IMR-90 (cell line): ENCODE measurements around the gene RFX4. TPM values are rescaled to one million over a fixed set of nuclear protein-coding genes. Genes with fewer than 3 reads are reported as not detected.

Experiments
- ATAC-seq: fragments of 200-7000 bp; cut with Tn5 transposase; 2 replicates; pipeline ENCODE4 v1.9.1; 2020; ENCODE audit warnings: low read depth, mild to moderate bottlenecking, moderate library complexity
- BruUV-seq: library from RNA; stranded (reverse); fragments of 400-500 nt; replicated peaks from 2 replicates; lab custom pipeline; 2021; lab: Mats Ljungman, UMichigan
- CTCF ChIA-PET: fragments of 300-600 bp; formaldehyde crosslinking; extraction: SDS; loops from one replicate; lab custom pipeline; 2021; ENCODE audit warnings: antibody characterized with exemption; lab: Yijun Ruan, JAX
- POLR2A ChIA-PET: fragments of 300-600 bp; sonication (Branson Sonifier 250); formaldehyde crosslinking; loops from one replicate; lab custom pipeline; 2022; ENCODE audit warnings: antibody characterized with exemption; ENCODE audit not compliant: unreplicated experiment; lab: Charles Lee
- DNase-seq: peaks from one replicate; pipeline ENCODE4 v3.0.0; 2013
- H2AFZ ChIP-seq: replicated peaks from 2 replicates; pipeline ENCODE3; 2013; ENCODE audit warnings: low read length, mild to moderate bottlenecking; ENCODE audit not compliant: poor library complexity
- H2AK5ac ChIP-seq: 2 replicates; pipeline ENCODE4 v1.6.1; 2013; ENCODE audit warnings: low read depth, low read length, inconsistent platforms
- H2AK9ac ChIP-seq: replicated peaks from 2 replicates; pipeline ENCODE3; 2013; ENCODE audit warnings: mild to moderate bottlenecking, low read depth, low read length, moderate library complexity; ENCODE audit not compliant: poor library complexity
- H2BK120ac ChIP-seq: 2 replicates; pipeline ENCODE4 v1.6.1; 2013; ENCODE audit warnings: low read depth, low read length, inconsistent platforms
- H2BK15ac ChIP-seq: 3 replicates; pipeline ENCODE4 v1.6.1; 2013; ENCODE audit warnings: low read depth, low read length, inconsistent platforms
- H2BK20ac ChIP-seq: 2 replicates; pipeline ENCODE4 v1.6.1; 2013; ENCODE audit warnings: low read depth, mild to moderate bottlenecking, inconsistent platforms, low read length, moderate library complexity
- H2BK5ac ChIP-seq: 2 replicates; pipeline ENCODE4 v1.6.1; 2013; ENCODE audit warnings: mild to moderate bottlenecking, low read depth, low read length, inconsistent platforms; ENCODE audit not compliant: poor library complexity, severe bottlenecking
- H3K14ac ChIP-seq: replicated peaks from 2 replicates; pipeline ENCODE4 v1.6.1; 2013; ENCODE audit warnings: low read depth, low read length, inconsistent platforms
- H3K18ac ChIP-seq: 2 replicates; pipeline ENCODE4 v1.6.1; 2013; ENCODE audit warnings: low read depth, low read length, control low read depth
- H3K23ac ChIP-seq: 2 replicates; pipeline ENCODE4 v1.6.1; 2013; ENCODE audit warnings: low read depth, low read length, inconsistent platforms
- H3K27ac ChIP-seq: 2 replicates; pipeline ENCODE4 v1.5.1; 2013; ENCODE audit warnings: mild to moderate bottlenecking, control low read depth, low read length; ENCODE audit not compliant: insufficient read depth
- H3K27me3 ChIP-seq: 2 replicates; pipeline ENCODE4 v1.6.1; 2013; ENCODE audit warnings: low read length; ENCODE audit not compliant: control insufficient read depth, insufficient read depth
- H3K36me3 ChIP-seq: 2 replicates; pipeline ENCODE4 v1.6.1; 2013; ENCODE audit warnings: low read length, mixed read lengths; ENCODE audit not compliant: control insufficient read depth, insufficient read depth
- H3K4ac ChIP-seq: 2 replicates; pipeline ENCODE4 v1.6.1; 2013; ENCODE audit warnings: low read depth, low read length, inconsistent platforms
- H3K4me1 ChIP-seq: 2 replicates; pipeline ENCODE4 v1.6.1; 2013; ENCODE audit warnings: low read length, mixed read lengths; ENCODE audit not compliant: control insufficient read depth, insufficient read depth
- H3K4me2 ChIP-seq: 2 replicates; pipeline ENCODE4 v1.6.1; 2013; ENCODE audit warnings: low read depth, mild to moderate bottlenecking, control low read depth, low read length, moderate library complexity
- H3K4me3 ChIP-seq: 2 replicates; pipeline ENCODE4 v1.5.1; 2013; ENCODE audit warnings: low read depth, mild to moderate bottlenecking, control low read depth, low read length, moderate library complexity; ENCODE audit not compliant: insufficient read depth
- H3K56ac ChIP-seq: 2 replicates; pipeline ENCODE4 v1.6.1; 2013; ENCODE audit warnings: low read length, inconsistent platforms; ENCODE audit not compliant: insufficient read depth; ENCODE audit errors: extremely low read depth
- H3K79me1 ChIP-seq, 2 experiments: 2 replicates each; pipeline ENCODE4 v1.6.1; 2013; ENCODE audit warnings: low read length in 2 of 2, inconsistent platforms in 1 of 2, low read depth in 1 of 2
- H3K9ac ChIP-seq: 2 replicates; pipeline ENCODE4 v1.6.1; 2013; ENCODE audit warnings: low read depth, low read length, control low read depth
- H3K9me1 ChIP-seq: 2 replicates; pipeline ENCODE4 v1.6.1; 2013; ENCODE audit warnings: low read length, inconsistent platforms; ENCODE audit not compliant: insufficient read depth
- H3K9me3 ChIP-seq: 2 replicates; pipeline ENCODE4 v1.6.1; 2013; ENCODE audit warnings: low read length; ENCODE audit not compliant: control insufficient read depth, insufficient read depth
- H4K20me1 ChIP-seq: 2 replicates; pipeline ENCODE4 v1.6.1; 2013; ENCODE audit warnings: low read length, inconsistent platforms; ENCODE audit not compliant: insufficient read depth
- H4K5ac ChIP-seq: 2 replicates; pipeline ENCODE4 v1.6.1; 2013; ENCODE audit warnings: mild to moderate bottlenecking, low read depth, low read length, control low read depth
- H4K8ac ChIP-seq, 2 experiments: 2 replicates each; pipeline ENCODE4 v1.6.1; 2013; ENCODE audit warnings: low read depth in 2 of 2, low read length in 2 of 2, control low read depth in 1 of 2, inconsistent platforms in 1 of 2
- H4K91ac ChIP-seq: 2 replicates; pipeline ENCODE4 v1.6.1; 2013; ENCODE audit warnings: low read depth, low read length, inconsistent platforms; ENCODE audit not compliant: insufficient read depth
- BHLHE40 ChIP-seq: fragments of 150-350 bp; IDR thresholded peaks from 2 replicates; pipeline ENCODE4 v1.6.1; 2016; ENCODE audit warnings: mild to moderate bottlenecking, low read depth, low read length
- CHD1 ChIP-seq: IDR thresholded peaks from 2 replicates; pipeline ENCODE4 v1.6.1; 2012; ENCODE audit warnings: low read depth, low read length, improper control_type of control experiment
- NFE2L2 ChIP-seq: fragments of 150-350 bp; IDR thresholded peaks from 2 replicates; pipeline ENCODE4 v1.6.1; 2016; ENCODE audit warnings: low read depth, mild to moderate bottlenecking, low read length
- RCOR1 ChIP-seq: IDR thresholded peaks from 2 replicates; pipeline ENCODE4 v1.6.1; 2012; ENCODE audit warnings: mild to moderate bottlenecking, low read length, improper control_type of control experiment; ENCODE audit not compliant: insufficient replicate concordance
- RFX5 ChIP-seq: IDR thresholded peaks from 2 replicates; pipeline ENCODE4 v1.8.0; 2012; ENCODE audit warnings: low read depth, mild to moderate bottlenecking, low read length, moderate library complexity
- WGBS, 2 experiments: methylation state at CpG; one replicate each; pipeline versions ENCODE4 v1.1.5 to v1.1.7; 2013; ENCODE audit warnings: missing lambda C conversion rate in 2 of 2; ENCODE audit not compliant: insufficient read length in 1 of 2; ENCODE audit errors: extremely low coverage in 2 of 2; 5-methylcytosine and 5-hydroxymethylcytosine counted together
- dilution Hi-C: fragments of 300-500 bp; cut with HindIII; formaldehyde crosslinking; loops from one replicate; pipeline ENCODE4 v1.14.3; 2018; ENCODE audit warnings: low sequenced_read_pairs; ENCODE audit not compliant: unreplicated experiment
- in situ Hi-C: fragments of 300-500 bp; cut with MboI; formaldehyde crosslinking; loops from 3 replicates; pipeline ENCODE4 v1.14.3; 2019; ENCODE audit warnings: low sequenced_read_pairs, inconsistent platforms, mixed read lengths
- intact Hi-C: fragments of 100-400 bp; cut with micrococcal nuclease; formaldehyde crosslinking; loops from 2 replicates; pipeline ENCODE4 v1.10.0; 2022
- polyA plus RNA-seq, 3 experiments: library from polyadenylated mRNA; depleted of rRNA; stranded (reverse); fragments of >200 nt; gene quantifications; 2 replicates each; pipeline ENCODE4 v1.2.3, GENCODE V29; 2012; ENCODE audit warnings: low replicate concordance in 1 of 3
- total RNA-seq: library from RNA; depleted of rRNA; stranded (reverse); fragments of >200 nt; gene quantifications from 2 replicates; pipeline ENCODE4 v1.2.3, GENCODE V29; 2012

The RFX4 gene
- total and polyA plus RNA-seq, 2 of the 4 experiments (the other 2 are of a cell fraction), result not detected

DNA sequence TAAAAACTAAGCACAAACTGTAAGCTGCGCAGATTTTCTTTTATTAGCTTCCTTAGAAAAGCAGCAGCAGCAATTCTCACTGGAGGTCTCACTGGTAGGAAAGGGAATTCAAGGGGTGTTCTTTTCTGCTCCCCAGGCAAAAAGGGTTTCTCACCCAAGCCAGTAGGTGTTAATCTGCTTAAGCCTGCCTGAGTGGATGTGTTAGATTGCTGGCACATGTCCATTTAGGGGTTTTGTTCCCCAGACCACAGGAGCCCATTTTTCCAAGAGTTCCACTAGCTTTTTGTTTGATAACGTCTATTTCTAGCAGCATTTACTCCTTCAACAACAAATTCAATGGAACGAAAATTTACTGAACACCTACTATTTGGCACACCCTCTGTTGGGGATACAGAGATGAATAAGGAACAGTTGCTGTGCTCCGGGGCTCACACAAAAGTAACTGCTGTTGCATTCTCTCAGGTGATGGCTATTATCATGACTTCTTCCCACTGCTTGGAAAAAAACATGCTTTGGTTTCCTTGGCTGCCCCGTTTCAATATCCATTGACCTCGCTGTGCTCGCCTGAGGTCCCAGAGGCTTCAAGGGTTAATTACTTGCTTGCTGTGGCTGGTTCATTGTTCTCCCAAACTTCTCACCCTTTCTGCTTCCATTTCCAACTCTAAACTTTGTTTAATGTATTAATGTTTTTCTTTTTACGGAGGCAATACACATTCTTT, 160.6 kb downstream of the RFX4 start:
- dilution Hi-C loops, result no loop called here
- H4K5ac ChIP-seq, result no peak overlapping the region
- no peak overlapping the region for H3K27ac ChIP-seq
- no peaks in the 10 kb centered on the region for H3K4me1 ChIP-seq
- ChIA-PET CTCF (no interaction called here), POLR2A (no interaction called here)
- H3K9me3 ChIP-seq, result no peaks in the 10 kb centered on the region
- peaks cover 14% of the 10 kb centered on the region for H3K27me3 ChIP-seq
- H3K4me3 ChIP-seq, result no peak overlapping the region
- no peak for TF ChIP-seq RCOR1
- no peak for TF ChIP-seq NFE2L2
- TF ChIP-seq BHLHE40, result no peak
- TF ChIP-seq RFX5, result no peak
- no peak for TF ChIP-seq CHD1
- no peak overlapping the region for H2BK120ac ChIP-seq
- ATAC-seq (no peak), DNase-seq (no peak)
- H3K4ac ChIP-seq, result no peak overlapping the region
- no peak overlapping the region for H3K9ac ChIP-seq
- no peak overlapping the region for H2BK5ac ChIP-seq
- no peak overlapping the region for H2BK15ac ChIP-seq
- H3K79me1 ChIP-seq, result no peaks in the 10 kb centered on the region
- H2AK5ac ChIP-seq, result no peak overlapping the region
- no peak overlapping the region for H2AFZ ChIP-seq
- H3K18ac ChIP-seq, result no peak overlapping the region
- intact Hi-C loops, result no loop called here
- no CpG with 5 or more reads among the region's 8 CpGs for WGBS, 2 experiments
- no peak overlapping the region for H2BK20ac ChIP-seq
- H3K14ac ChIP-seq, result no peak overlapping the region
- H4K20me1 ChIP-seq, result no peaks in the 10 kb centered on the region
- no peaks in the 10 kb centered on the region for H3K9me1 ChIP-seq
- H3K4me2 ChIP-seq, result no peak overlapping the region
- in situ Hi-C loops, result no loop called here
- H3K36me3 ChIP-seq, result no peaks in the 10 kb centered on the region
- no peak overlapping the region for H4K91ac ChIP-seq
- no peak overlapping the region for H3K56ac ChIP-seq
- no peak overlapping the region for H4K8ac ChIP-seq
- no peak overlapping the region for H3K23ac ChIP-seq
- no TSS peak for BruUV-seq
- H2AK9ac ChIP-seq, result no peak overlapping the region
